Cardiac atrium fibroblast (primary cell): Measurements from ENCODE around the gene NELL1. TPM values are rescaled to one million over a fixed set of nuclear protein-coding genes. Genes with fewer than 3 reads are reported as not detected.

Experiments
- total RNA-seq: library from RNA; depleted of rRNA; stranded (reverse); fragments of >200 nt; gene quantifications from 2 replicates; pipeline ENCODE4 v1.2.3, GENCODE V29; 2015

Gene NELL1
- total RNA-seq = not detected in 2 replicates

GRCh38 chr11:20668844-20669819 lies at the start of gene NELL1:
NELL1 (plus strand) TSS chr11:20669586.

Other genes with a start within 250 kb of the NELL1 start
- gene SLC6A5, start 70.0 kb upstream of the NELL1 start, total RNA-seq = not detected in 2 replicates